Measurements from ENCODE around the gene CHCHD2.
A peak's percentile ranks its signal among the peaks of the same experiment; 100 is the strongest.
"Not testable (repeated sequence)": the region's sequence is repeated elsewhere in the genome, so short reads cannot be mapped to it uniquely, and the experiment has no call there.

The CHCHD2 gene

GRCh38 chr7:56081626-56082340, 24.5 kb downstream of the CHCHD2 start:
- no peak for DNase-seq

- DNase-seq: not testable (repeated sequence)
Observed at GRCh38 chr7:56080726-56081435, 25.4 kb downstream of the CHCHD2 start.

- DNase-seq: peak; percentile 81
Observed at GRCh38 chr7:56079450-56080185, 26.7 kb downstream of the CHCHD2 start.

- DNase-seq: no peak
Observed at GRCh38 chr7:56078196-56078595, 28.1 kb downstream of the CHCHD2 start.

GRCh38 chr7:56077681-56078080, 28.6 kb downstream of the CHCHD2 start:
- no peak for DNase-seq

GRCh38 chr7:56074371-56074791, 31.9 kb downstream of the CHCHD2 start:
- DNase-seq: peak; percentile 63

GRCh38 chr7:56066376-56066775, 39.9 kb downstream of the CHCHD2 start:
- DNase-seq: not testable (repeated sequence)

GRCh38 chr7:56063882-56064625, 42.2 kb downstream of the CHCHD2 start, which contains the start of gene SUMF2:
Gene SUMF2, plus strand, starts transcription at chr7:56064286. Its CDS starts 26 bp downstream, at chr7:56064312.
- DNase-seq: peak; percentile 82

- no peak for DNase-seq
Observed at GRCh38 chr7:56063500-56063881, 42.8 kb downstream of the CHCHD2 start.

- no peak for DNase-seq
Observed at GRCh38 chr7:56062382-56062781, 43.9 kb downstream of the CHCHD2 start.

- no peak for DNase-seq
Observed at GRCh38 chr7:56053993-56054392, 52.3 kb downstream of the CHCHD2 start.

GRCh38 chr7:56053379-56053778, 52.9 kb downstream of the CHCHD2 start:
- DNase-seq: no peak
